ENCODE measurements around the gene NOMO2.
"Not testable (repeated sequence)": the region's sequence is repeated elsewhere in the genome, so short reads cannot be mapped to it uniquely, and the experiment has no call there.

DNA sequence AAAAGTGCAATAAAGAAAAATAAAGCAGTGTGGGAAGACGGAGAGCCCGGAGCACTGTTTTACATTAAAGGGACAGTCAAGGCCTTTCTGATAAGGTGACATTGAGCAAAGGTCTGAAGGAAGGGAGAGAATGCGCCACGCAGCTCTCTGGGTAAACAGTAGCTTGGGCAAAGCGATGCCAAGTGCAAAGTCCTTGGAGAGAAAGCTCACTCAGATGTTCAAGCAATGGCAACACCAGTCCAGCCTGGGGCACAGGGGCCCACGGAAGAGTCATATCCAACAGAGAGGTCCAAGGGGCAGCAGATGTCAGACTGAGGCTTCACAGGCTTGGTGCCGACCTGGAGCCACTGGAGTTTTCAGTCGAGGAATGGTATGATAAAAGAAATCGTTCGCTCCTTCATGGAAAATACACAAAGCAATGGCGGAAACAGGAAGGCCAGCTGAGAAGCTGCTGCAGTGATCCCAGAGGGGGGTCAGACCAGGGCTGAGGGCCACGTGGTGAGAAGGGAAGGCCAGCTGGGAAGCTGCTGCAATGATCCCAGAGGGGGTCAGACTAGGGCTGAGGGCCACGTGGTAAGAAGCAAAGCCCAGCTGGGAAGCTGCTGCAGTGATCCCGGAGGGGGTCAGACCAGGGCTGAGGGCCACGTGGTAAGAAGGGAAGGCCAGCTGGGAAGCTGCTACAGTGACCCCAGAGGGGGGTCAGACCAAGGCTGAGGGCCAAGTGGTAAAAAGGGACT is 40.3 kb downstream of the NOMO2 start:
- TF ChIP-seq, protein P1, sequence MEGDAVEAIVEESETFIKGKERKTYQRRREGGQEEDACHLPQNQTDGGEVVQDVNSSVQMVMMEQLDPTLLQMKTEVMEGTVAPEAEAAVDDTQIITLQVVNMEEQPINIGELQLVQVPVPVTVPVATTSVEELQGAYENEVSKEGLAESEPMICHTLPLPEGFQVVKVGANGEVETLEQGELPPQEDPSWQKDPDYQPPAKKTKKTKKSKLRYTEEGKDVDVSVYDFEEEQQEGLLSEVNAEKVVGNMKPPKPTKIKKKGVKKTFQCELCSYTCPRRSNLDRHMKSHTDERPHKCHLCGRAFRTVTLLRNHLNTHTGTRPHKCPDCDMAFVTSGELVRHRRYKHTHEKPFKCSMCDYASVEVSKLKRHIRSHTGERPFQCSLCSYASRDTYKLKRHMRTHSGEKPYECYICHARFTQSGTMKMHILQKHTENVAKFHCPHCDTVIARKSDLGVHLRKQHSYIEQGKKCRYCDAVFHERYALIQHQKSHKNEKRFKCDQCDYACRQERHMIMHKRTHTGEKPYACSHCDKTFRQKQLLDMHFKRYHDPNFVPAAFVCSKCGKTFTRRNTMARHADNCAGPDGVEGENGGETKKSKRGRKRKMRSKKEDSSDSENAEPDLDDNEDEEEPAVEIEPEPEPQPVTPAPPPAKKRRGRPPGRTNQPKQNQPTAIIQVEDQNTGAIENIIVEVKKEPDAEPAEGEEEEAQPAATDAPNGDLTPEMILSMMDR (IDR thresholded peaks at IDR 0.05 in 8 of 11, conservative IDR thresholded peaks at IDR 0.05 in 3 of 11): not testable (repeated sequence)
- not testable (repeated sequence) for TF ChIP-seq POLR2A, POLR2AphosphoS5 (IDR thresholded peaks at IDR 0.05)
